Stimulated activated naive CD8-positive, alpha-beta T cell treated with anti-CD3 and anti-CD28 coated beads, Interleukin-15, amount 100 ng/mL, for 72 hours (primary cell): Measurements from ENCODE around the gene LCMT1.
A peak's percentile ranks its signal among the peaks of the same experiment; 100 is the strongest.
"Not testable (repeated sequence)": the region's sequence is repeated elsewhere in the genome, so short reads cannot be mapped to it uniquely, and the experiment has no call there.

Experiments
- ATAC-seq: fragments of 150-1000 bp; cut with Tn5 transposase; 2 replicates; pipeline ENCODE4 v1.10.0; 2021; ENCODE audit warnings: mild to moderate bottlenecking, moderate library complexity
- DNase-seq, 2 donors: peaks; one replicate each; pipeline ENCODE4 v3.0.0; 2021 to 2022
- H3K27ac Mint-ChIP-seq, 2 donors: one replicate each; pipeline ENCODE4 v1.8.0; 2022; ENCODE audit warnings: mild to moderate bottlenecking in 2 of 2, mixed read lengths in 2 of 2, moderate library complexity in 2 of 2
- H3K27me3 Mint-ChIP-seq: one replicate; pipeline ENCODE4 v1.8.0; 2022; ENCODE audit warnings: mixed read lengths
- H3K4me1 Mint-ChIP-seq: one replicate; pipeline ENCODE4 v1.8.0; 2022; ENCODE audit warnings: mild to moderate bottlenecking, mixed read lengths
- H3K4me3 Mint-ChIP-seq, 2 donors: one replicate each; pipeline ENCODE4 v1.8.0; 2022; ENCODE audit warnings: mild to moderate bottlenecking in 2 of 2, mixed read lengths in 2 of 2, moderate library complexity in 1 of 2
- H3K9me3 Mint-ChIP-seq, 2 donors: one replicate each; pipeline ENCODE4 v1.8.0; 2022; ENCODE audit warnings: mixed read lengths in 2 of 2

The LCMT1 gene

GRCh38 chr16:25155553-25156460, 44.3 kb downstream of the LCMT1 start:
- ATAC-seq: peak; percentile 98
- DNase-seq: peak; percentile 9 to 57
- Mint-ChIP-seq H3K27ac (peak overlapping the region; percentile 91 to 95), H3K27me3 (no peaks in the 10 kb centered on the region), H3K9me3 (no peaks in the 10 kb centered on the region), H3K4me1 (peaks cover 20% of the 10 kb centered on the region), H3K4me3 (peak overlapping the region; percentile 23 to 36)

- H3K4me3 Mint-ChIP-seq: no peak overlapping the region
- no peaks in the 10 kb centered on the region for H3K27me3 Mint-ChIP-seq
- ATAC-seq: no peak
- no peaks in the 10 kb centered on the region for H3K9me3 Mint-ChIP-seq
- H3K27ac Mint-ChIP-seq: peak overlapping the region; percentile 38 to 76
- H3K4me1 Mint-ChIP-seq: peaks cover 20% of the 10 kb centered on the region
- no peak for DNase-seq
Measured at GRCh38 chr16:25157271-25157875, 45.8 kb downstream of the LCMT1 start.

GRCh38 chr16:25158401-25158800, 46.9 kb downstream of the LCMT1 start:
- H3K4me1 Mint-ChIP-seq: peaks cover 20% of the 10 kb centered on the region
- no peak overlapping the region for H3K27ac Mint-ChIP-seq
- no peaks in the 10 kb centered on the region for H3K27me3 Mint-ChIP-seq
- no peaks in the 10 kb centered on the region for H3K9me3 Mint-ChIP-seq
- ATAC-seq: no peak
- no peak overlapping the region for H3K4me3 Mint-ChIP-seq
- DNase-seq: no peak

- Mint-ChIP-seq H3K4me3 (no peak overlapping the region), H3K27me3 (no peaks in the 10 kb centered on the region), H3K27ac (peak overlapping the region in 1 of 2 donors; percentile 22), H3K4me1 (peaks cover under 1% of the 10 kb centered on the region), H3K9me3 (no peaks in the 10 kb centered on the region)
- ATAC-seq (no peak), DNase-seq (no peak)
Measured at GRCh38 chr16:25161753-25162367, 50.3 kb downstream of the LCMT1 start.

- ATAC-seq: no peak
- no peaks in the 10 kb centered on the region for H3K27me3 Mint-ChIP-seq
- no peak overlapping the region for H3K27ac Mint-ChIP-seq
- no peaks in the 10 kb centered on the region for H3K4me1 Mint-ChIP-seq
- no peak overlapping the region for H3K4me3 Mint-ChIP-seq
- H3K9me3 Mint-ChIP-seq: no peaks in the 10 kb centered on the region
- no peak for DNase-seq
Measured at GRCh38 chr16:25163683-25164082, 52.1 kb downstream of the LCMT1 start.

- ATAC-seq (no peak), DNase-seq (no peak)
- Mint-ChIP-seq H3K27me3 (no peaks in the 10 kb centered on the region), H3K27ac (peak overlapping the region in 1 of 2 donors; percentile 22), H3K4me3 (no peak overlapping the region), H3K9me3 (no peaks in the 10 kb centered on the region), H3K4me1 (no peaks in the 10 kb centered on the region)
Measured at GRCh38 chr16:25165284-25165683, 53.7 kb downstream of the LCMT1 start.

GRCh38 chr16:25167920-25168319, 56.4 kb downstream of the LCMT1 start:
- H3K27me3 Mint-ChIP-seq, H3K9me3 Mint-ChIP-seq, ATAC-seq, DNase-seq, H3K4me3 Mint-ChIP-seq, H3K4me1 Mint-ChIP-seq: not testable (repeated sequence)
- peak overlapping the region in 1 of 2 donors; percentile 42 for H3K27ac Mint-ChIP-seq

- DNase-seq (no peak), ATAC-seq (no peak)
- Mint-ChIP-seq H3K27ac (no peak overlapping the region), H3K27me3 (no peaks in the 10 kb centered on the region), H3K9me3 (no peaks in the 10 kb centered on the region), H3K4me3 (no peak overlapping the region), H3K4me1 (no peaks in the 10 kb centered on the region)
Measured at GRCh38 chr16:25171390-25171789, 59.8 kb downstream of the LCMT1 start.

- no peak for ATAC-seq
- Mint-ChIP-seq H3K27ac (peak overlapping the region in 1 of 2 donors; percentile 89), H3K9me3 (no peaks in the 10 kb centered on the region), H3K4me3 (no peak overlapping the region), H3K4me1 (no peaks in the 10 kb centered on the region), H3K27me3 (no peaks in the 10 kb centered on the region)
- no peak for DNase-seq
Measured at GRCh38 chr16:25172831-25173230, 61.3 kb downstream of the LCMT1 start.

GRCh38 chr16:25174285-25174684, 62.7 kb downstream of the LCMT1 start:
- ATAC-seq (no peak), DNase-seq (no peak)
- Mint-ChIP-seq H3K27ac (no peak overlapping the region), H3K27me3 (no peaks in the 10 kb centered on the region), H3K4me1 (peaks cover 4% of the 10 kb centered on the region), H3K9me3 (no peaks in the 10 kb centered on the region), H3K4me3 (no peak overlapping the region)

GRCh38 chr16:25176136-25176535, 64.6 kb downstream of the LCMT1 start:
- H3K9me3 Mint-ChIP-seq: no peaks in the 10 kb centered on the region
- H3K4me3 Mint-ChIP-seq: no peak overlapping the region
- DNase-seq (no peak), ATAC-seq (no peak)
- no peaks in the 10 kb centered on the region for H3K27me3 Mint-ChIP-seq
- H3K4me1 Mint-ChIP-seq: peaks cover 12% of the 10 kb centered on the region
- no peak overlapping the region for H3K27ac Mint-ChIP-seq

- Mint-ChIP-seq H3K9me3 (no peaks in the 10 kb centered on the region), H3K27me3 (no peaks in the 10 kb centered on the region), H3K27ac (no peak overlapping the region), H3K4me1 (peaks cover 17% of the 10 kb centered on the region), H3K4me3 (no peak overlapping the region)
- ATAC-seq (no peak), DNase-seq (no peak)
Measured at GRCh38 chr16:25177512-25177830, 65.9 kb downstream of the LCMT1 start.

- H3K4me3 Mint-ChIP-seq: no peak overlapping the region
- no peaks in the 10 kb centered on the region for H3K27me3 Mint-ChIP-seq
- H3K4me1 Mint-ChIP-seq: peaks cover 17% of the 10 kb centered on the region
- H3K27ac Mint-ChIP-seq: peak overlapping the region; percentile 64 to 89
- no peak for ATAC-seq
- H3K9me3 Mint-ChIP-seq: no peaks in the 10 kb centered on the region
- no peak for DNase-seq
Measured at GRCh38 chr16:25177831-25178688, 66.5 kb downstream of the LCMT1 start.

GRCh38 chr16:25181236-25181635, 69.7 kb downstream of the LCMT1 start:
- not testable (repeated sequence) for ATAC-seq, H3K27me3 Mint-ChIP-seq, H3K9me3 Mint-ChIP-seq, DNase-seq, H3K4me3 Mint-ChIP-seq
- Mint-ChIP-seq H3K4me1 (peaks cover 17% of the 10 kb centered on the region), H3K27ac (peak overlapping the region; percentile 26 to 48)

GRCh38 chr16:25184771-25185170, 73.2 kb downstream of the LCMT1 start:
- DNase-seq (no peak), ATAC-seq (no peak)
- Mint-ChIP-seq H3K27ac (no peak overlapping the region), H3K27me3 (no peaks in the 10 kb centered on the region), H3K4me3 (no peak overlapping the region), H3K4me1 (peaks cover 13% of the 10 kb centered on the region), H3K9me3 (no peaks in the 10 kb centered on the region)
